ENCODE data around the gene LMBRD2. TPM values are rescaled to one million over a fixed set of nuclear protein-coding genes. Genes with fewer than 3 reads are reported as not detected.

The LMBRD2 gene
- total and polyA plus RNA-seq, 2 of the 8 experiments (the other 6 are each of a cell fraction or from before 2014, with no cell fraction given) = 1.1 to 4.1 TPM

- Histone ChIP-seq H3K4me1 (replicated peaks in 1 of 4; ENCODE audit: control insufficient read depth in 3 of 4, insufficient read depth in 4 of 4, low read length in 3 of 4) (no peaks in the 10 kb centered on the region), H3K27me3 (replicated peaks in 1 of 4; ENCODE audit: control insufficient read depth in 3 of 4, extremely low read depth in 1 of 4, insufficient read depth in 3 of 4, low read length in 3 of 4) (no peaks in the 10 kb centered on the region), H3K4me2 (ENCODE audit: insufficient read depth in 1 of 2, low read depth in 2 of 2, low read length in 2 of 2) (no peak overlapping the region), H3K9ac (replicated peaks in 1 of 4; ENCODE audit: extremely low read depth in 1 of 4, low read depth in 3 of 4, low read length in 3 of 4) (no peak overlapping the region), H3K79me1 (ENCODE audit: low read depth, low read length) (no peaks in the 10 kb centered on the region), H2BK20ac (ENCODE audit: low read length) (no peak overlapping the region), H4K8ac (ENCODE audit: extremely low read depth, insufficient read depth, low read length) (no peak overlapping the region), H3K9me3 (ENCODE audit: insufficient read depth in 2 of 2, low read depth in 1 of 2, low read length in 1 of 2) (no peaks in the 10 kb centered on the region), H3K4ac (replicated peaks; ENCODE audit: insufficient read length, low read depth, low read length) (no peak overlapping the region), H3K23me2 (ENCODE audit: low read depth, low read length) (no peaks in the 10 kb centered on the region), H3K56ac (replicated peaks; ENCODE audit: insufficient read length, low read depth, low read length) (no peak overlapping the region), H3K36me3 (ENCODE audit: control insufficient read depth in 2 of 4, insufficient read depth in 4 of 4, low read length in 3 of 4) (no peaks in the 10 kb centered on the region), H2BK12ac (ENCODE audit: low read depth, low read length) (no peak overlapping the region), H2AFZ (ENCODE audit: low read length) (no peak overlapping the region), H3K79me2 (ENCODE audit: control insufficient read depth in 1 of 2, insufficient read depth in 2 of 2, low read length in 2 of 2) (no peaks in the 10 kb centered on the region), H4K20me1 (replicated peaks in 1 of 2; ENCODE audit: control insufficient read depth in 1 of 2, insufficient read depth in 2 of 2, low read length in 2 of 2) (peaks cover 0 to 1% of the 10 kb centered on the region in 2 experiments), H4K91ac (replicated peaks; ENCODE audit: insufficient read length, low read length) (no peak overlapping the region), H2AK5ac (ENCODE audit: low read depth, low read length) (no peak overlapping the region), H3K23ac (ENCODE audit: insufficient read length) (no peak overlapping the region), H2BK5ac (ENCODE audit: low read depth, low read length) (no peak overlapping the region), H4K5ac (ENCODE audit: insufficient read length, low read depth, low read length) (no peak overlapping the region), H3K27ac (ENCODE audit: low read depth, low read length) (no peak overlapping the region), H2BK120ac (replicated peaks; ENCODE audit: low read depth, low read length) (no peak overlapping the region), H3K14ac (ENCODE audit: insufficient read length) (no peak overlapping the region), H3K4me3 (ENCODE audit: extremely low read depth in 1 of 4, insufficient read depth in 2 of 4, low read depth in 3 of 4, low read length in 4 of 4) (no peak overlapping the region), H3K18ac (ENCODE audit: extremely low read depth, low read length) (no peak overlapping the region), H2BK15ac (ENCODE audit: low read length) (no peak overlapping the region)
- ChIA-PET POLR2A (ENCODE audit: partially characterized antibody) (no interaction called here), CTCF (ENCODE audit: partially characterized antibody) (no interaction called here)
- DNase-seq (ENCODE audit: low read depth in 1 of 2, low spot score in 2 of 2) (no peak), FAIRE-seq (no peak)
- 93% methylated on average over 3 of the region's 3 CpGs; no CpG with 5 or more reads in 1 of the 2 experiments for WGBS, 2 experiments (ENCODE audit: extremely low coverage in 1 of 2, insufficient coverage in 1 of 2, insufficient read length in 1 of 2, insufficient replicate concordance in 2 of 2, low coverage in 1 of 2, low lambda C conversion rate in 2 of 2, missing lambda C conversion rate in 1 of 2)
- TF ChIP-seq JUND (IDR thresholded peaks at IDR 0.05; ENCODE audit: low read length) (no peak), RBBP5 (IDR thresholded peaks at IDR 0.05; ENCODE audit: borderline replicate concordance, low read depth, low read length) (no peak), NANOG (IDR thresholded peaks at IDR 0.05; ENCODE audit: insufficient read depth, low read depth, low read length, poor library complexity, severe bottlenecking) (no peak), RAD21 (IDR thresholded peaks at IDR 0.05 in 1 of 2, conservative IDR thresholded peaks at IDR 0.05 in 1 of 2; ENCODE audit: low read depth in 2 of 2, low read length in 2 of 2) (no peak), E2F6 (IDR thresholded peaks at IDR 0.05) (no peak), GABPA (IDR thresholded peaks at IDR 0.05; ENCODE audit: borderline replicate concordance, insufficient read depth, low read length) (no peak), CBX8 (IDR thresholded peaks at IDR 0.05; ENCODE audit: borderline replicate concordance, low read depth, low read length) (no peak), HDAC2 (IDR thresholded peaks at IDR 0.05; ENCODE audit: borderline replicate concordance in 1 of 2, low read depth in 2 of 2, low read length in 2 of 2) (no peak)
Observed at GRCh38 chr5:36135988-36136387, 15.7 kb downstream of the LMBRD2 start.

Measured in H1 (cell line).